ENCODE data around the gene CLEC4C.

- TF ChIP-seq POLR2A (IDR thresholded peaks at IDR 0.05; ENCODE audit: low read depth, low read length) (no peak), TAF1 (IDR thresholded peaks at IDR 0.05; ENCODE audit: low read depth, low read length) (no peak)
Observed at GRCh38 chr12:7719946-7720730, 27.0 kb downstream of the CLEC4C start.
